Adrenal gland (tissue), 5 donors: Measurements from ENCODE around the gene OPCML.

Source experiments
- POLR2A ChIP-seq, 2 donors: fragments of 450-650 bp; IDR thresholded peaks; one replicate each; pipeline ENCODE4 v1.6.1; 2017; ENCODE audit warnings: antibody characterized with exemption in 2 of 2, mild to moderate bottlenecking in 2 of 2, moderate library complexity in 1 of 2
- TF ChIP-seq, protein P1 (sequence below), 6 experiments: fragments of 450-650 bp in 4 of 6; fragments of 200-600 bp in 2 of 6; sonication (generic) in 1 of 6; IDR thresholded peaks; 1 replicate in 5 of 6; 2 replicates in 1 of 6; pipeline versions ENCODE4 v1.5.1 to v1.8.0; 2016 to 2021; ENCODE audit warnings: antibody characterized with exemption in 6 of 6, mild to moderate bottlenecking in 2 of 6, moderate library complexity in 1 of 6
- donor health status: DM: no; HTN: no; CAD: no.

DNA sequence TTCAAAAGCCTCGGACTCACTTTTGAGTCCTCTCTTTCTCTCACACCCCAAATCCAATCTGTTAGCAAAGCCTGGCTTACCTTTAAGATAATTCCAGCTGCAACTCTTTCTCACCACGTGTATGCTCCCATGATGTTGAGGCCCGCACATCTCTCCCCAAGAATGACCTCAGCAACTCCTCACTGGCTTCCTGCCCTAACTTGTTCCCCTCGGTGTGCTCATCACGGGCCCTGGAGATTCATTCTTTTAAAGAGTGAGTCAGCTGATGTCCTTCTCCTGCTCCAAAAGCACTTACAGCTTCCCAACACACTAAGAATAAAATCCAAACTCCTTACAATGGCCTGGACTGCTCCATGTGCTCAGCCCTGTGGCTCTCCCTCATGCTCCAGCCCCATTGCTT is 1041.3 kb downstream of the OPCML start:
- TF ChIP-seq POLR2A (IDR thresholded peaks at IDR 0.05) = no peak
- TF ChIP-seq, protein P1, sequence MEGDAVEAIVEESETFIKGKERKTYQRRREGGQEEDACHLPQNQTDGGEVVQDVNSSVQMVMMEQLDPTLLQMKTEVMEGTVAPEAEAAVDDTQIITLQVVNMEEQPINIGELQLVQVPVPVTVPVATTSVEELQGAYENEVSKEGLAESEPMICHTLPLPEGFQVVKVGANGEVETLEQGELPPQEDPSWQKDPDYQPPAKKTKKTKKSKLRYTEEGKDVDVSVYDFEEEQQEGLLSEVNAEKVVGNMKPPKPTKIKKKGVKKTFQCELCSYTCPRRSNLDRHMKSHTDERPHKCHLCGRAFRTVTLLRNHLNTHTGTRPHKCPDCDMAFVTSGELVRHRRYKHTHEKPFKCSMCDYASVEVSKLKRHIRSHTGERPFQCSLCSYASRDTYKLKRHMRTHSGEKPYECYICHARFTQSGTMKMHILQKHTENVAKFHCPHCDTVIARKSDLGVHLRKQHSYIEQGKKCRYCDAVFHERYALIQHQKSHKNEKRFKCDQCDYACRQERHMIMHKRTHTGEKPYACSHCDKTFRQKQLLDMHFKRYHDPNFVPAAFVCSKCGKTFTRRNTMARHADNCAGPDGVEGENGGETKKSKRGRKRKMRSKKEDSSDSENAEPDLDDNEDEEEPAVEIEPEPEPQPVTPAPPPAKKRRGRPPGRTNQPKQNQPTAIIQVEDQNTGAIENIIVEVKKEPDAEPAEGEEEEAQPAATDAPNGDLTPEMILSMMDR (IDR thresholded peaks at IDR 0.05) = no peak
